Measurements from ENCODE around the gene ADAMTSL3. TPM values are rescaled to one million over a fixed set of nuclear protein-coding genes. Genes with fewer than 3 reads are reported as not detected.

Gene ADAMTSL3
- total RNA-seq, 1 donor from 2014 or later, result not detected

- intact Hi-C loops (cut with micrococcal nuclease), result no loop called here
- Mint-ChIP-seq H3K9me3 (no peaks in the 10 kb centered on the region), H3K4me3 (no peak overlapping the region), H3K4me1 (ENCODE audit: low read depth) (no peaks in the 10 kb centered on the region), H3K27ac (no peak overlapping the region), H3K27me3 (ENCODE audit: insufficient read depth) (peaks cover 4% of the 10 kb centered on the region), H3K36me3 (ENCODE audit: low read depth) (no peaks in the 10 kb centered on the region)
- DNase-seq (ENCODE audit: low spot score), result no peak
Measured at GRCh38 chr15:83904107-83905040, 250.5 kb downstream of the ADAMTSL3 start.

- peaks cover 5% of the 10 kb centered on the region for H3K27me3 Mint-ChIP-seq (ENCODE audit: insufficient read depth)
Measured at GRCh38 chr15:83905556-83906273, 251.8 kb downstream of the ADAMTSL3 start.

GRCh38 chr15:83911345-83911744 lies 257.4 kb downstream of the ADAMTSL3 start:
- no peak overlapping the region for H3K4me3 Mint-ChIP-seq
- H3K36me3 Mint-ChIP-seq (ENCODE audit: low read depth), result no peaks in the 10 kb centered on the region
- no peaks in the 10 kb centered on the region for H3K4me1 Mint-ChIP-seq (ENCODE audit: low read depth)
- peaks cover 3% of the 10 kb centered on the region for H3K27me3 Mint-ChIP-seq (ENCODE audit: insufficient read depth)
- intact Hi-C loops (cut with micrococcal nuclease), result loop anchor here (10.0 kb wide), 1 partner anchor 623 kb away; no protein-coding TSS in a partner anchor
- DNase-seq (ENCODE audit: low spot score), result no peak
- no peaks in the 10 kb centered on the region for H3K9me3 Mint-ChIP-seq
- H3K27ac Mint-ChIP-seq, result no peak overlapping the region

More at GRCh38 chr15:83905556-83906273, 251.8 kb downstream of the ADAMTSL3 start:
- Mint-ChIP-seq H3K27ac (no peak overlapping the region), H3K36me3 (ENCODE audit: low read depth) (no peaks in the 10 kb centered on the region), H3K4me3 (no peak overlapping the region), H3K4me1 (ENCODE audit: low read depth) (no peaks in the 10 kb centered on the region), H3K9me3 (no peaks in the 10 kb centered on the region)
- DNase-seq (ENCODE audit: low spot score), result no peak
- intact Hi-C loops (cut with micrococcal nuclease), result no loop called here

- H3K27me3 Mint-ChIP-seq (ENCODE audit: insufficient read depth), result peaks cover 3% of the 10 kb centered on the region
- no peak overlapping the region for H3K4me3 Mint-ChIP-seq
- no peak overlapping the region for H3K27ac Mint-ChIP-seq
- H3K36me3 Mint-ChIP-seq (ENCODE audit: low read depth), result no peaks in the 10 kb centered on the region
- DNase-seq (ENCODE audit: low spot score), result no peak
- H3K9me3 Mint-ChIP-seq, result no peaks in the 10 kb centered on the region
- no peaks in the 10 kb centered on the region for H3K4me1 Mint-ChIP-seq (ENCODE audit: low read depth)
- intact Hi-C loops (cut with micrococcal nuclease), result loop anchor here (10.0 kb wide), 1 partner anchor 622 kb away; no protein-coding TSS in a partner anchor
Measured at GRCh38 chr15:83912343-83912742, 258.4 kb downstream of the ADAMTSL3 start.

- Mint-ChIP-seq H3K36me3 (ENCODE audit: low read depth) (no peaks in the 10 kb centered on the region), H3K4me3 (no peak overlapping the region), H3K9me3 (no peaks in the 10 kb centered on the region), H3K27me3 (ENCODE audit: insufficient read depth) (peaks cover 3% of the 10 kb centered on the region), H3K4me1 (ENCODE audit: low read depth) (peaks cover 2% of the 10 kb centered on the region), H3K27ac (no peak overlapping the region)
- DNase-seq (ENCODE audit: low spot score), result no peak
- intact Hi-C loops (cut with micrococcal nuclease), result loop anchor here (10.0 kb wide), 1 partner anchor 622 kb away; no protein-coding TSS in a partner anchor
Measured at GRCh38 chr15:83913034-83913632, 259.2 kb downstream of the ADAMTSL3 start.

GRCh38 chr15:83914906-83915305 lies 261.0 kb downstream of the ADAMTSL3 start:
- Mint-ChIP-seq H3K9me3 (no peaks in the 10 kb centered on the region), H3K27me3 (ENCODE audit: insufficient read depth) (peaks cover 3% of the 10 kb centered on the region), H3K36me3 (ENCODE audit: low read depth) (no peaks in the 10 kb centered on the region), H3K4me3 (no peak overlapping the region), H3K4me1 (ENCODE audit: low read depth) (peaks cover 20% of the 10 kb centered on the region), H3K27ac (no peak overlapping the region)
- intact Hi-C loops (cut with micrococcal nuclease), result loop anchor here (2.0 to 10.0 kb wide), 2 partner anchors 14 to 620 kb away; no protein-coding TSS in a partner anchor
- DNase-seq (ENCODE audit: low spot score), result no peak

GRCh38 chr15:83917432-83917831 lies 263.5 kb downstream of the ADAMTSL3 start:
- Mint-ChIP-seq H3K4me1 (ENCODE audit: low read depth) (peaks cover 25% of the 10 kb centered on the region), H3K27ac (no peak overlapping the region)

GRCh38 chr15:83918011-83918410 lies 264.1 kb downstream of the ADAMTSL3 start:
- no peak for DNase-seq (ENCODE audit: low spot score)
- no peaks in the 10 kb centered on the region for H3K36me3 Mint-ChIP-seq (ENCODE audit: low read depth)
- H3K27ac Mint-ChIP-seq, result peak overlapping the region; percentile 59
- no peak overlapping the region for H3K4me3 Mint-ChIP-seq
- H3K9me3 Mint-ChIP-seq, result no peaks in the 10 kb centered on the region
- H3K27me3 Mint-ChIP-seq (ENCODE audit: insufficient read depth), result peaks cover 2% of the 10 kb centered on the region
- intact Hi-C loops (cut with micrococcal nuclease), result loop anchor here (10.0 kb wide), 1 partner anchor 617 kb away; no protein-coding TSS in a partner anchor
- peaks cover 25% of the 10 kb centered on the region for H3K4me1 Mint-ChIP-seq (ENCODE audit: low read depth)

More at GRCh38 chr15:83917432-83917831, 263.5 kb downstream of the ADAMTSL3 start:
- no peak for DNase-seq (ENCODE audit: low spot score)
- Mint-ChIP-seq H3K9me3 (no peaks in the 10 kb centered on the region), H3K27me3 (ENCODE audit: insufficient read depth) (peaks cover 2% of the 10 kb centered on the region), H3K36me3 (ENCODE audit: low read depth) (no peaks in the 10 kb centered on the region), H3K4me3 (no peak overlapping the region)
- intact Hi-C loops (cut with micrococcal nuclease), result loop anchor here (10.0 kb wide), 1 partner anchor 617 kb away; no protein-coding TSS in a partner anchor

- peak overlapping the region; percentile 20 for H3K4me3 Mint-ChIP-seq
- peak; percentile 16 for DNase-seq (ENCODE audit: low spot score)
- H3K27me3 Mint-ChIP-seq (ENCODE audit: insufficient read depth), result peaks cover 4% of the 10 kb centered on the region
- H3K9me3 Mint-ChIP-seq, result no peaks in the 10 kb centered on the region
- peak overlapping the region; percentile 59 for H3K27ac Mint-ChIP-seq
- no peaks in the 10 kb centered on the region for H3K36me3 Mint-ChIP-seq (ENCODE audit: low read depth)
- H3K4me1 Mint-ChIP-seq (ENCODE audit: low read depth), result peaks cover 25% of the 10 kb centered on the region
- intact Hi-C loops (cut with micrococcal nuclease), result loop anchor here (1.0 to 10.0 kb wide), 2 partner anchors 10 to 615 kb away; no protein-coding TSS in a partner anchor
Measured at GRCh38 chr15:83919319-83919830, 265.5 kb downstream of the ADAMTSL3 start.

- Mint-ChIP-seq H3K27me3 (ENCODE audit: insufficient read depth) (peaks cover 4% of the 10 kb centered on the region), H3K9me3 (no peaks in the 10 kb centered on the region), H3K4me3 (no peak overlapping the region), H3K4me1 (ENCODE audit: low read depth) (peaks cover 25% of the 10 kb centered on the region), H3K27ac (peak overlapping the region; percentile 59), H3K36me3 (ENCODE audit: low read depth) (no peaks in the 10 kb centered on the region)
- intact Hi-C loops (cut with micrococcal nuclease), result loop anchor here (1.0 to 10.0 kb wide), 4 partner anchors 9 to 1875 kb away; partner anchors contain the start of genes HDGFL3 and KLHL25
- no peak for DNase-seq (ENCODE audit: low spot score)
Measured at GRCh38 chr15:83919978-83920510, 266.1 kb downstream of the ADAMTSL3 start.

- intact Hi-C loops (cut with micrococcal nuclease), result loop anchor here (10.0 kb wide), 2 partner anchors 718 to 1872 kb away; partner anchors contain the start of genes HDGFL3 and KLHL25
- H3K4me3 Mint-ChIP-seq, result no peak overlapping the region
- no peak overlapping the region for H3K27ac Mint-ChIP-seq
- H3K36me3 Mint-ChIP-seq (ENCODE audit: low read depth), result no peaks in the 10 kb centered on the region
- no peaks in the 10 kb centered on the region for H3K9me3 Mint-ChIP-seq
- DNase-seq (ENCODE audit: low spot score), result no peak
- H3K4me1 Mint-ChIP-seq (ENCODE audit: low read depth), result peaks cover 25% of the 10 kb centered on the region
- peaks cover 3% of the 10 kb centered on the region for H3K27me3 Mint-ChIP-seq (ENCODE audit: insufficient read depth)
Measured at GRCh38 chr15:83922649-83923294, 268.8 kb downstream of the ADAMTSL3 start.

Measured in activated T-helper 1 cell treated with anti-CD3 and anti-CD28 coated beads, Interleukin-12 subunit alpha, Interleukin-12 subunit beta, Interleukin-2, Interleukin-4 antibody, amounts not matched to agents 30 ng/mL and 10 ng/mL and 1 ng/mL, durations not matched to agents 14 hours and 24 hours and 36 hours (primary cell).